ENCODE measurements around the gene DNAH17. TPM values are rescaled to one million over a fixed set of nuclear protein-coding genes. Genes with fewer than 3 reads are reported as not detected.

The DNAH17 gene
- total RNA-seq, 1 donor from 2014 or later: not detected

DNA sequence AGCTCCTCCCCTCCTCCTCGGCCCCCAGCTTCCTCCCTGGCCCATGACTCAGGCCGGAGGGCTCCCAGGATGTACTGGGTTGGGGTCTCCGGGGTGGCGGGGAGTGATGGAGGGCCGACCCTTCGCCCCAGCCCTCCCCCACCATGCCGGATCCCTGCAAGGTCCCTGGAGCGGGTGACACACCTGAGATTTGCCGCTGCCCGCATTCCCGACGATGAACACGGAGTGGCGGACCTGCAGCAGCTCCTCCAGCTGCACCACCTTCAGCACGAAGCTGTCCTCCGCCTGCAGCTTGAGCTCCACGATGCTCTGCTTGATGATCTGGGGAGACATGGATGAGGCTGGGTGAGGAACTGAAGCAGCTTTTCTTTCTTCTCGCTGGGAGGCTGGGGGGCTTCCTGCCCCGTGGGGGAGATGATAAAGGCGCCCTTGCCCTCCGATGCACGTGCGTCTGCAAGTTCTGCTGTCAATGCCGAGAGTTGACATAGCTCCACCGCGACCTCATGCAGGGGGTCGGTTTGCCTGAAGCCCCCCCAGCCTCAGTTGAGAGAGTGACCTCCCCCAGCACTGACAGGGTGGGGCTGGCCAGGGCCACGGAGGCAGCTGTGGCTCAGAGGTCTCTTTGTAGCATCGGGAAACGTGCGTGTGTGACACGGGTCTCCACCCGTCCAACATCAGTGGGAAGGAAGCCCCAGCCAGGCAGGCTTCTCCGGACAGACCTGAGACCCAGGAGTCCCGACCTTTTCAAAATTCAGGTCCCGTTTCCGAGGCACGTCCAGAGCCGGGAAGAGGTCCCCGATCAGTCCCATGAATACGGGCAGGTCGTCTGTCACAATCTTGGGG, 83.1 kb downstream of the DNAH17 start:
- Histone ChIP-seq H3K79me2 (ENCODE audit: low read depth) (no peaks in the 10 kb centered on the region), H3K27me3 (peaks cover 3% of the 10 kb centered on the region), H3K4me2 (no peak overlapping the region), H3K4me3 (no peak overlapping the region), H3F3A (ENCODE audit: low read depth) (no peaks in the 10 kb centered on the region), H3K4me1 (no peaks in the 10 kb centered on the region), H3K36me3 (no peaks in the 10 kb centered on the region), H2AFZ (replicated peaks) (no peak overlapping the region), H3K9me3 (ENCODE audit: low read depth) (no peaks in the 10 kb centered on the region), H3K27ac (no peak overlapping the region), H3K9ac (no peak overlapping the region), H4K20me1 (ENCODE audit: low read depth) (no peaks in the 10 kb centered on the region)
- H3K27me3 Mint-ChIP-seq (ENCODE audit: insufficient read depth, low read depth): peaks cover 6% of the 10 kb centered on the region
- H3K4me3 Mint-ChIP-seq: no peak overlapping the region
- no peaks in the 10 kb centered on the region for H3K36me3 Mint-ChIP-seq
- peaks cover 7% of the 10 kb centered on the region for H3K4me1 Mint-ChIP-seq
- H3K27ac Mint-ChIP-seq: no peak overlapping the region
- DNase-seq (ENCODE audit: low spot score): no peak
- TF ChIP-seq EZH2 (IDR thresholded peaks at IDR 0.05) (no peak), EZH2phosphoT487 (IDR thresholded peaks at IDR 0.05) (no peak)
- TF ChIP-seq, protein P1, sequence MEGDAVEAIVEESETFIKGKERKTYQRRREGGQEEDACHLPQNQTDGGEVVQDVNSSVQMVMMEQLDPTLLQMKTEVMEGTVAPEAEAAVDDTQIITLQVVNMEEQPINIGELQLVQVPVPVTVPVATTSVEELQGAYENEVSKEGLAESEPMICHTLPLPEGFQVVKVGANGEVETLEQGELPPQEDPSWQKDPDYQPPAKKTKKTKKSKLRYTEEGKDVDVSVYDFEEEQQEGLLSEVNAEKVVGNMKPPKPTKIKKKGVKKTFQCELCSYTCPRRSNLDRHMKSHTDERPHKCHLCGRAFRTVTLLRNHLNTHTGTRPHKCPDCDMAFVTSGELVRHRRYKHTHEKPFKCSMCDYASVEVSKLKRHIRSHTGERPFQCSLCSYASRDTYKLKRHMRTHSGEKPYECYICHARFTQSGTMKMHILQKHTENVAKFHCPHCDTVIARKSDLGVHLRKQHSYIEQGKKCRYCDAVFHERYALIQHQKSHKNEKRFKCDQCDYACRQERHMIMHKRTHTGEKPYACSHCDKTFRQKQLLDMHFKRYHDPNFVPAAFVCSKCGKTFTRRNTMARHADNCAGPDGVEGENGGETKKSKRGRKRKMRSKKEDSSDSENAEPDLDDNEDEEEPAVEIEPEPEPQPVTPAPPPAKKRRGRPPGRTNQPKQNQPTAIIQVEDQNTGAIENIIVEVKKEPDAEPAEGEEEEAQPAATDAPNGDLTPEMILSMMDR (IDR thresholded peaks at IDR 0.05): no peak
- H3K9me3 Mint-ChIP-seq: no peaks in the 10 kb centered on the region

DNA sequence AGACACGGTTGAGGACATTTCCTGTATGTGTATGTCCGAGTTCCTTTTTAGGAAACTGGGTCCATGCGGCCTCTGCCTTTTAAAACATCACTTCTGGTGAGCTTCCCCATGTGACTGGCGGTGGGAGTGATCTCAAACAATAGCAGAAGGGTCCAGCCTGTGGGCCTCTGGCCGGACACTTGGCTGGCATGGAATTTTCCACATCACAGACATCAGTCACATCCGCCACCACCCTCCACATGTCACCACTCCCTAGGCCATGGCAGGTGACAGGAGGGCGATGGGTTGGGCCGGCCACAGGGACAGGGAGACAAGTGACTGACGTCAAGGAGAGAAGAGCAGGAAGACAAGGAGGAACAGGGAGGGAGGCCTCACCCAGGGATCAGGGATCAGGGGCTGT, 83.7 kb downstream of the DNAH17 start:
- Mint-ChIP-seq H3K4me1 (peaks cover 5% of the 10 kb centered on the region), H3K9me3 (no peaks in the 10 kb centered on the region), H3K4me3 (no peak overlapping the region), H3K27me3 (ENCODE audit: insufficient read depth, low read depth) (peaks cover 6% of the 10 kb centered on the region), H3K27ac (no peak overlapping the region), H3K36me3 (no peaks in the 10 kb centered on the region)
- H3K27me3 ChIP-seq: peaks cover 3% of the 10 kb centered on the region
- H3K9me3 ChIP-seq (ENCODE audit: low read depth): no peaks in the 10 kb centered on the region
- DNase-seq (ENCODE audit: low spot score): no peak
- TF ChIP-seq EZH2phosphoT487 (IDR thresholded peaks at IDR 0.05): no peak
- TF ChIP-seq, protein P1 (IDR thresholded peaks at IDR 0.05): no peak
- TF ChIP-seq EZH2 (IDR thresholded peaks at IDR 0.05): no peak
- no peaks in the 10 kb centered on the region for H3K79me2 ChIP-seq (ENCODE audit: low read depth)
- H3K9ac ChIP-seq: no peak overlapping the region
- no peaks in the 10 kb centered on the region for H4K20me1 ChIP-seq (ENCODE audit: low read depth)
- H3K4me3 ChIP-seq: no peak overlapping the region
- H2AFZ ChIP-seq (replicated peaks): no peak overlapping the region
- H3K4me1 ChIP-seq: no peaks in the 10 kb centered on the region
- no peaks in the 10 kb centered on the region for H3F3A ChIP-seq (ENCODE audit: low read depth)
- no peak overlapping the region for H3K4me2 ChIP-seq
- no peaks in the 10 kb centered on the region for H3K36me3 ChIP-seq
- no peak overlapping the region for H3K27ac ChIP-seq

DNA sequence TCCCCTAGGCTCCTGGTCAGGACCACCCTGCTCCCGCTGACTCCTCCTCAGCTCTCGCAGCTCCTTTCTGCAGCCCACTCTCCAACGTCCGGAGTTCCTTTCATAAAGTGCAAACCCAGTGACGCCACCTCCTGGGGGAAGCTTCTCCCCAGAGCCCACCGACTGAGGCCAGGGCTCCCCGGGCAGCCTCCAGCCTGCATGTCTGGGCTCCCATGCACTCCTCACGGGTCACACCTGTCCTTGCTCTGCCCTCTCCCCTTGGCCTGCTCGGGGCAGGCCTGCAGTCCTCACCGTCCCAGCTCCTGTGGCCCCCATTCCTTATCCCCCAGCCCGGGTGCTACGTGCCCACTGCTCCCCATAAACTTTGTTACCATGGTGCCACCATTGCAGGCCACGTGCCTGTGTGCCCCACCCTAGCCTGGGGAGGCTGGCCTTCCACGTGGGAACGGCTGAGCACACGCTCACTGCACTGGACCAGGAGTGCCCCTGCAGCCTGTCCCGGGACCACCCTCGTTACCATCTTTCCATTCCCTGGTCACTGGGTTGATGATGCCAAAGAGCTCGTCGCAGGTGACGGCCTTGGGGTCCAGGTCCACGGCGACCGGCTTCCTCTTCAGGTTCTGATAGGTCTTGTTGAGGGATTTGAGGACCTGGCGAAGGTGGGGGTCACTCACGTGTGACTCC, 84.9 kb downstream of the DNAH17 start:
- H3K27me3 ChIP-seq: peaks cover 3% of the 10 kb centered on the region
- Mint-ChIP-seq H3K4me3 (no peak overlapping the region), H3K9me3 (no peaks in the 10 kb centered on the region), H3K27me3 (ENCODE audit: insufficient read depth, low read depth) (peaks cover 6% of the 10 kb centered on the region), H3K4me1 (peaks cover 5% of the 10 kb centered on the region), H3K27ac (no peak overlapping the region), H3K36me3 (no peaks in the 10 kb centered on the region)
- H4K20me1 ChIP-seq (ENCODE audit: low read depth): no peaks in the 10 kb centered on the region
- H3K9me3 ChIP-seq (ENCODE audit: low read depth): no peaks in the 10 kb centered on the region
- H3K4me3 ChIP-seq: no peak overlapping the region
- no peak overlapping the region for H3K27ac ChIP-seq
- no peak overlapping the region for H2AFZ ChIP-seq (replicated peaks)
- no peaks in the 10 kb centered on the region for H3F3A ChIP-seq (ENCODE audit: low read depth)
- TF ChIP-seq EZH2phosphoT487 (IDR thresholded peaks at IDR 0.05) (no peak), EZH2 (IDR thresholded peaks at IDR 0.05) (no peak)
- TF ChIP-seq, protein P1 (IDR thresholded peaks at IDR 0.05): no peak
- H3K4me2 ChIP-seq: no peak overlapping the region
- H3K9ac ChIP-seq: no peak overlapping the region
- H3K79me2 ChIP-seq (ENCODE audit: low read depth): no peaks in the 10 kb centered on the region
- H3K36me3 ChIP-seq: no peaks in the 10 kb centered on the region
- H3K4me1 ChIP-seq: no peaks in the 10 kb centered on the region
- no peak for DNase-seq (ENCODE audit: low spot score)
